IPS DF 4.7 (cell line): ENCODE measurements around the gene CENPN.

Source experiments
- DNase-seq: peaks from one replicate; pipeline ENCODE4 v3.0.0-alpha.2; 2013; ENCODE audit warnings: low spot score; ENCODE audit errors: extremely low read depth

The CENPN gene

DNA sequence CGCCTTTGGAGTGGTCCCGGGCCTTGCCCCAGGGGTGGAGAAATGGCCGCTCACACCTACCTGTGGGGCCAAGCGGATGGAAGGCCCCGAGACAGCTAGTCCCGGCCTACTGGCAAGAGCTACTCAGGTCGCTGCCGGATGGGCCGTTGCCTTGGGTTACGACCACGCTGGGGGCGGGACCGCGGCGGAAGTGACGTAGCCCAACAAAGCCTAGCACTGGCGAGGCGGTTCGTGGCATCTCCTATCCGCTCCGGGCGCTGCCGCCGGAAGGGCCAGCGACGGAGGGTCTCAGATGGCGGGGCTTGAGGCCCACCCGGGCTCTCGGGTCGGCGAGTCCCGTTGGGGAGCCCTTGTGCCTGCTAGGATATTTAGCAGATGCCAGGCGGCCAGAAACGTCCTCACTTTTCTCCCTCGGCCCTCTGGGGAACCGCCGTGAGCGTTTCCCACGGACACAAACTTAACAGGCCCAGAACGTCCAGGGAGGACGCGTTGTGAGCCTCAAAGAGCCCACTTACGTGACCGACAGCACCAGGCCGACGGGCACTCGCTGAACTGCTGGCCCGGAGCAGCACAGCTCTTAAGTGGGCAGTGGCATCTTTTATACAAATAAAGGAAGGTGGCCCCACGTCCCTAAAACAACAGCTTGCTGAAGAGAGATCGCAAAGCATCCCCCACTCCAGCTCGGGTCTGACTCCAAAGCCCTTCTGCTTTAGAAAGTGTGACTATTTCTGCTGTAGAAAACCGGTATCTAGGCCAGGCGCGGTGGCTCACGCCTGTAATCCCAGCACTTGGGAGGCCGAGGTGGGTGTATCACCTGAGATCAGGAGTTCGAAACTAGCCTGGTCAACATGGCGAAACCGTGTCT lies 70.3 kb downstream of the CENPN start, which contains the start of gene C16orf46:
Gene C16orf46 (minus strand): TSS at position 163 of the 865 bp plus-strand sequence. CDS start 13,283 bp downstream, outside the sequence.
- peak; percentile 84 for DNase-seq

GRCh38 chr16:81080233-81080632 lies 73.2 kb downstream of the CENPN start:
- DNase-seq, result no peak

GRCh38 chr16:81081014-81081413 lies 74.0 kb downstream of the CENPN start:
- no peak for DNase-seq
